GM21390 (cell line): ENCODE results near the gene HNF1A.

Source experiments
- ATAC-seq: cut with Tn5 transposase; IDR thresholded peaks from one replicate; pipeline ENCODE4 v1.9.1; 2021; ENCODE audit not compliant: unreplicated experiment

HNF1A gene

DNA sequence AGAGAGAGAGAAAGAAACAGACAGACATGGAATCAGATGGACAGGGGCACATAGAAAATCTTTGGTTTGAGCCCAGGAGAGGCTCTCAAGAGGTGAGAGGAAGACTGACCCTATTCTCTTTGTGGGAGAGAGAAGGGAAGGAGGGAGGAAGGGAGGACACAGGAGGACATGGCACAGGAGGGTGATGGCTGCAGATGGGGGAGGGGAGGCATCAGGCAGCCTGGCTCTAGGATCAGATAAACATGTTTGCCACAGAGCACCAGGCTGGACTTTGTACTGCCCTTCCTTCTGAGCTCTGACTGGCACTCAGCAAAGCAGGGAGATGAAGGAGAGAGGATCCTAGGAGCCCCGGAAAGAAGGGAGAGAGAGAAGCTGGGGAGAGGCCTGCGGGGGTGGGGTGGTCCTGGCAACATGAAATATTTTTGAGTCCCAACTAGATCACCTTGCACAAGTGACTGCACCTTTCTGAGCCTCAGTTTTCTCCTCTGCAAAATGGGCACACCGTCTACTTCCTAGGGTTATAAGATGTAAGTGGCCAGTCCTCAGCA, 6.1 kb downstream of the HNF1A start:
- no peak for ATAC-seq

DNA sequence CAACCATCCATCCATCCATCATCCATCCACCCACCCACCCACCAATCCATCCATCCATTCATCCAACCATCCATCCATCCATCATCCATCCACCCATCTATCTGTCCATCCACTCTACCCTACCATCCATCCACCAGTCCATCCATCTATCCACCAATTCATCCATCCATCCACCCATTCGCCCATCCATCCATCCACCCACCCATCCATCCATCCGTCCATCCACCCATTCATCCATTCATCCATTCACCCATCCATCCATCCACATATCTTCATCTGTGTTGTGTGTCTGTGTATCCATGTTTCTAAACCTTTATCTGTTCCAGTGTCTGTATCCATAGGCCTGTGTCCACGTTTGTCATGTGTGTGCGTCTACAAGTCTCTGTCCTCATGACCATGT, 9.9 kb downstream of the HNF1A start:
- ATAC-seq, result no peak

GRCh38 chr12:120988658-120989057, 10.3 kb downstream of the HNF1A start:
- ATAC-seq, result no peak

GRCh38 chr12:120989687-120990086, 11.3 kb downstream of the HNF1A start:
- ATAC-seq, result no peak

DNA sequence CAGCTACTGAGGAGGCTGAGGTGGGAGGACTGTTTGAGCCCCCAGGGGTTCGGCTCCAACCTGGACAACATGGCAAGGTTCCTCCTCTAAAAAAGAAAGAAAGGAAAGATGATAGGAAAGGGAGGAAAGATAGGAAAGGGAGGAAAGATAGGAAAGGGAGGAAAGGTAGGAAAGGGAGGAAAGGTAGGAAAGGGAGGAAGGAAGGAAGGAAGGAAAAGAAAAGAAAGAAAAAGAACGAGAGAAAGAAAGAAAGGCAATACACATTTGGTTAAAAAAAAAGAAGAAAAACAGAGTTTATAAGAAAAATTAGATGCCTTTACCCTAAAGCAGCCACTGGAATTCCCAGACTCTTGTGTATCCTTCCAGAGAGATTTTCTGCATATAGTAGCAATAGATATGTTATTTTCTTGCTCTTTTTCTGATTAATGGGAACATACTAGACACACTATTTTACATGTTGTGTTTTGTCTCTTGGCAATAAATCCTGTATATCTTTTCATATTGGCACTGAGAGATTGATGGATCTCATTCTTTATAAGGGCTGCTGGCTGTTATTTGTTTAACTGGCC, 12.2 kb downstream of the HNF1A start:
- no peak for ATAC-seq

DNA sequence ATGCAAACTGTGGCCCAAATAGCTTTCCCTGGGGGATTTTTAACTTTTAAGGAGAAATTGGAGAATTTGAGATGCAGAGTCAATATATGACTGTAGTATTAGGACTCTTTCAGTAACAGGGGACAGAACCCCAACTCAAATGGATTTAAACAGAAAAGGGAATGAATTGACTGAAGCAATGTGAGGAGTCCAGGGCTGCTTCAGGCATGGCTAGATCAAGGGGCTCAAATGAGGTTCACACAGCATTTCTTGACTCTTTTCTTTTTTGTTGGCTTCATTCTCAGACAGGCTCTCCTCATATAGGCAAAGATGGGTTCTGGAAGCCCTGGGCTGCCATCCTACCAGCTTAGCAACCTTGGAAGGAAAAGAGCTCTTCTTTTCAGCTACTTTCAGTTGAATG, 13.6 kb downstream of the HNF1A start:
- no peak for ATAC-seq

GRCh38 chr12:120992989-120993388, 14.6 kb downstream of the HNF1A start:
- no peak for ATAC-seq

GRCh38 chr12:120993496-120993895, 15.2 kb downstream of the HNF1A start:
- no peak for ATAC-seq

- no peak for ATAC-seq
These were observed 15.7 kb downstream of the HNF1A start for GRCh38 chr12:120994059-120994458.

DNA sequence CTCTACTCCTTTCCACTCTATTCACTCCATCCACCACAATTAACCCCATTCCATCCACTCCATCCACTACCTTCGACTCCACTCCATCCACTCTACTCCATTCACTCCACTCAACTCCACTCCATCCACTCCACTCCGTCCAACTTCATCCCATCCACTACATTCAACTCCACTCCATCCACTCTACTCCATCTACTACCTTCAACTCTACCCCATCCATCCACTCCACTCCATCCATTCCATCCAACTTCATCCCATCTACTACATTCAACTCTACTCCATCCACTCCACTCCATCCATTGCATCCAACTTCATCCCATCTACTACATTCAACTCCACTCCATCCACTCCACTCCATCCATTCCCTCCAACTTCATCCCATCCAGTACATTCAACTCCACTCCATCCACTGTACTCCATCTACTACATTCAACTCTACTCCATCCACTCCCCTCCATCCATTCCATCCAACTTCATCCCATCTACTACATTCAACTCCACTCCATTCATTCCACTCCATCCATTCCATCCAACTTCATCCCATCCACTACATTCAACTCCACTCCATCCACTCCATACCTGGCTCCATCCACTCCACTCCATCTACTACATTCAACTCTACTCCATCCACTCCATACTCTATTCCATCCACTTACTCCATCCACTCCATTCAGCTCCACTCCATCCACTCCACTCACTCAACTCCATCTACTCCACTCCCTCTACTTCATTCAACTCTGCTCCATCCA, 16.4 kb downstream of the HNF1A start:
- ATAC-seq, result no peak

GRCh38 chr12:120996133-120996746, 17.9 kb downstream of the HNF1A start:
- ATAC-seq, result no peak

DNA sequence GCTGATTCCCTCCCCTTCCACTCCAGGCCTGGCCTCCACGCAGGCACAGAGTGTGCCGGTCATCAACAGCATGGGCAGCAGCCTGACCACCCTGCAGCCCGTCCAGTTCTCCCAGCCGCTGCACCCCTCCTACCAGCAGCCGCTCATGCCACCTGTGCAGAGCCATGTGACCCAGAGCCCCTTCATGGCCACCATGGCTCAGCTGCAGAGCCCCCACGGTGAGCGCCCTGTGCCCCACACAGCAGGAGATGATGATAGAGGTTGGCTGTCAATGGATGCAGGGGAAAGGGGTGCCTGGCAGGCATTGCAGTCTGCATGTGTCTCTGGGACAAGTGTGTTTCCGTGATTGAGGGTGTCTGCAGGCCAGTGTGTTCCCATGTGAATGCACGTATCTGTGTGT, 19.1 kb downstream of the HNF1A start:
- ATAC-seq, result no peak

GRCh38 chr12:120998435-120998834, 20.1 kb downstream of the HNF1A start:
- ATAC-seq, result no peak

DNA sequence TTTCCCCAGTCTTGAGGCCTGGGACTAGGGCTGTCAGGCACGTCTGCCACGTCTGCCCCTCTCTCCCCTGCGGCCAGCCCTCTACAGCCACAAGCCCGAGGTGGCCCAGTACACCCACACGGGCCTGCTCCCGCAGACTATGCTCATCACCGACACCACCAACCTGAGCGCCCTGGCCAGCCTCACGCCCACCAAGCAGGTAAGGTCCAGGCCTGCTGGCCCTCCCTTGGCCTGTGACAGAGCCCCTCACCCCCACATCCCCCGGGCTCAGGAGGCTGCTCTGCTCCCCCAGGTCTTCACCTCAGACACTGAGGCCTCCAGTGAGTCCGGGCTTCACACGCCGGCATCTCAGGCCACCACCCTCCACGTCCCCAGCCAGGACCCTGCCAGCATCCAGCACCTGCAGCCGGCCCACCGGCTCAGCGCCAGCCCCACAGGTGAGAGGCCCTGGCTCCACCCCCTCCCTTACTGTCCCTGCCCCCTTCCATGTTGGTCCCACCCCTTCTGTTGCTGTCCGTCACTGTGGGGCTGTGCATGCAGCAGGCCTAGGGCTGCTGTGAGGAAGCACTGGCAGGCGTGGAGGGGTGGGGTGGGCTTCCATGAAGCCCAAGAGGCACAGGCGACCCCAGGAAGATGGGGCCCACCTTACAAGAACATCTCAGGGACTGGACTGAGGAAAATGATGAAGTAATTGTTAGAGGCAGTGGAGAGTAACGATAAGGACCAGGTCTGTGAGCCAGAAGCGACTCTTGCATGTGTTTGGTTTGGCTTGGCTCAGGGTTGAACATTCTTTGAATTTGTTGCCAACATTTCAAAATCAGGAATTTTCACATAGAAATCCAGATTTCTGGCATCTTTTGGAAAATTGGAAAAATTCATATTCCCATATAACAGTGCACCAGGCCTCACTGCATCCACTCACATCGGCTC, 21.1 kb downstream of the HNF1A start:
- no peak for ATAC-seq

DNA sequence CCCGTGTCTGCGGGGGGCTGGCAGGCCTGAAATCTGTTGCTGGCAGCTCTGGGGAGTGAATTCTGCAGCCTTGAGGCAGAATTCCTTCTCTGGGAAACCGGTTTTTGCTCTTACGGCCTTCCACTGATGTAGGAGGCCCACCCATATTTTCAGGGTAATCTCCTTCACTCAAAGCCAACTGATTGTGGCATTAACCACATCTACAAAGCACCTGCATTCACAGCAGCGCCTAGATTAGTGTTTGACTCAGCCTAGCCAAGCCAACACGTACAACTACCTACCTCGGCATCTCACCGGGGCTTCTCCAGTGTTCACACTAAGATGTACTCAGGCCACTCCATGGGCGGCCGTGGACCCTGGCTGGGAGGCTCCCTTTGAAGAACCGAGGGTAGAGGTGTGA, 22.2 kb downstream of the HNF1A start:
- ATAC-seq, result no peak

DNA sequence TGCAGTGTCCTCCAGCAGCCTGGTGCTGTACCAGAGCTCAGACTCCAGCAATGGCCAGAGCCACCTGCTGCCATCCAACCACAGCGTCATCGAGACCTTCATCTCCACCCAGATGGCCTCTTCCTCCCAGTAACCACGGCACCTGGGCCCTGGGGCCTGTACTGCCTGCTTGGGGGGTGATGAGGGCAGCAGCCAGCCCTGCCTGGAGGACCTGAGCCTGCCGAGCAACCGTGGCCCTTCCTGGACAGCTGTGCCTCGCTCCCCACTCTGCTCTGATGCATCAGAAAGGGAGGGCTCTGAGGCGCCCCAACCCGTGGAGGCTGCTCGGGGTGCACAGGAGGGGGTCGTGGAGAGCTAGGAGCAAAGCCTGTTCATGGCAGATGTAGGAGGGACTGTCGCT, 22.7 kb downstream of the HNF1A start:
- no peak for ATAC-seq

DNA sequence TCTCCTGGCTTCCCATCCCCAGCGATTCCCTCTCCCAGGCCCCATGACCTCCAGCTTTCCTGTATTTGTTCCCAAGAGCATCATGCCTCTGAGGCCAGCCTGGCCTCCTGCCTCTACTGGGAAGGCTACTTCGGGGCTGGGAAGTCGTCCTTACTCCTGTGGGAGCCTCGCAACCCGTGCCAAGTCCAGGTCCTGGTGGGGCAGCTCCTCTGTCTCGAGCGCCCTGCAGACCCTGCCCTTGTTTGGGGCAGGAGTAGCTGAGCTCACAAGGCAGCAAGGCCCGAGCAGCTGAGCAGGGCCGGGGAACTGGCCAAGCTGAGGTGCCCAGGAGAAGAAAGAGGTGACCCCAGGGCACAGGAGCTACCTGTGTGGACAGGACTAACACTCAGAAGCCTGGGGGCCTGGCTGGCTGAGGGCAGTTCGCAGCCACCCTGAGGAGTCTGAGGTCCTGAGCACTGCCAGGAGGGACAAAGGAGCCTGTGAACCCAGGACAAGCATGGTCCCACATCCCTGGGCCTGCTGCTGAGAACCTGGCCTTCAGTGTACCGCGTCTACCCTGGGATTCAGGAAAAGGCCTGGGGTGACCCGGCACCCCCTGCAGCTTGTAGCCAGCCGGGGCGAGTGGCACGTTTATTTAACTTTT, 23.6 kb downstream of the HNF1A start:
- ATAC-seq, result no peak

- ATAC-seq, result no peak
These were observed 25.3 kb downstream of the HNF1A start for GRCh38 chr12:121003650-121004049.

GRCh38 chr12:121004253-121004815, 26.0 kb downstream of the HNF1A start:
- ATAC-seq, result no peak

GRCh38 chr12:121005346-121005815, 27.0 kb downstream of the HNF1A start:
- no peak for ATAC-seq
